H1 (cell line): ENCODE measurements around the gene CXCL5. TPM values are rescaled to one million over a fixed set of nuclear protein-coding genes. Genes with fewer than 3 reads are reported as not detected.

ENCODE experiments used
- CTCF ChIA-PET: fragments of 300-600 bp; sonication (Branson Sonifier 250); formaldehyde crosslinking; loops from one replicate; lab custom pipeline; 2021; ENCODE audit not compliant: partially characterized antibody; lab: Charles Lee
- POLR2A ChIA-PET: fragments of 300-600 bp; sonication (Branson Sonifier 250); formaldehyde crosslinking; loops from one replicate; lab custom pipeline; 2021; ENCODE audit warnings: inconsistent platforms; ENCODE audit not compliant: partially characterized antibody; lab: Charles Lee
- DNase-seq, 2 experiments: peaks; one replicate each; pipeline versions ENCODE4 v3.0.0 to v3.0.0-alpha.2; 2010 to 2022; ENCODE audit warnings: low spot score in 2 of 2, low read depth in 1 of 2, mixed read lengths in 1 of 2
- FAIRE-seq: peaks from 2 replicates; lab custom pipeline; 2011; peaks lifted over from hg19 to GRCh38; lab: Jason Lieb, UNC
- H2AFZ ChIP-seq: 2 replicates; pipeline ENCODE4 v1.8.1; 2012; ENCODE audit warnings: low read length, inconsistent platforms
- H2AK5ac ChIP-seq: 2 replicates; pipeline ENCODE4 v1.6.1; 2013; ENCODE audit warnings: low read depth, low read length
- H2BK120ac ChIP-seq: replicated peaks from 2 replicates; pipeline ENCODE3; 2013; ENCODE audit warnings: low read depth, low read length, inconsistent platforms
- H2BK12ac ChIP-seq: 2 replicates; pipeline ENCODE4 v1.6.1; 2013; ENCODE audit warnings: low read depth, low read length
- H2BK15ac ChIP-seq: 2 replicates; pipeline ENCODE4 v1.6.1; 2013; ENCODE audit warnings: low read length
- H2BK20ac ChIP-seq: 2 replicates; pipeline ENCODE4 v1.6.1; 2013; ENCODE audit warnings: low read length
- H2BK5ac ChIP-seq: 2 replicates; pipeline ENCODE4 v1.6.1; 2013; ENCODE audit warnings: low read depth, low read length
- H3K14ac ChIP-seq: 2 replicates; pipeline ENCODE4 v1.6.1; 2013; ENCODE audit warnings: inconsistent platforms; ENCODE audit not compliant: insufficient read length
- H3K18ac ChIP-seq: 2 replicates; pipeline ENCODE4 v1.6.1; 2013; ENCODE audit warnings: low read length; ENCODE audit errors: extremely low read depth
- H3K23ac ChIP-seq: 2 replicates; pipeline ENCODE4 v1.6.1; 2013; ENCODE audit warnings: inconsistent platforms; ENCODE audit not compliant: insufficient read length
- H3K23me2 ChIP-seq: 2 replicates; pipeline ENCODE4 v1.6.1; 2013; ENCODE audit warnings: low read depth, low read length
- H3K27ac ChIP-seq: 2 replicates; pipeline ENCODE4 v1.6.1; 2011; ENCODE audit warnings: low read depth, low read length, inconsistent platforms
- H3K27me3 ChIP-seq, 4 experiments: replicated peaks in 1 of 4; 1 replicate in 1 of 4; 2 replicates in 3 of 4; pipeline versions ENCODE4 v1.6.1 to v1.8.1; 2011 to 2013; ENCODE audit warnings: low read length in 3 of 4, mild to moderate bottlenecking in 3 of 4, inconsistent platforms in 2 of 4, mixed read lengths in 2 of 4, moderate library complexity in 1 of 4; ENCODE audit not compliant: control insufficient read depth in 3 of 4, insufficient read depth in 3 of 4; ENCODE audit errors: extremely low read depth in 1 of 4
- H3K36me3 ChIP-seq, 4 experiments: 2 replicates each; pipeline versions ENCODE4 v1.6.1 to v1.8.1; 2011 to 2013; ENCODE audit warnings: mild to moderate bottlenecking in 4 of 4, low read length in 3 of 4, moderate library complexity in 2 of 4, control low read depth in 1 of 4, inconsistent platforms in 1 of 4; ENCODE audit not compliant: insufficient read depth in 4 of 4, control insufficient read depth in 2 of 4
- H3K4ac ChIP-seq: replicated peaks from 2 replicates; pipeline ENCODE3; 2013; ENCODE audit warnings: low read length, low read depth, mixed read lengths, inconsistent platforms; ENCODE audit not compliant: insufficient read length
- H3K4me1 ChIP-seq, 4 experiments: replicated peaks in 1 of 4; 1 replicate in 1 of 4; 2 replicates in 3 of 4; pipeline versions ENCODE4 v1.6.1 to v1.8.1; 2011 to 2013; ENCODE audit warnings: low read length in 3 of 4, inconsistent platforms in 2 of 4, mixed read lengths in 1 of 4; ENCODE audit not compliant: insufficient read depth in 4 of 4, control insufficient read depth in 3 of 4
- H3K4me2 ChIP-seq, 2 experiments: 2 replicates each; pipeline versions ENCODE4 v1.6.1 to v1.8.1; 2011 to 2013; ENCODE audit warnings: low read depth in 2 of 2, low read length in 2 of 2, control low read depth in 1 of 2, inconsistent platforms in 1 of 2, mild to moderate bottlenecking in 1 of 2; ENCODE audit not compliant: insufficient read depth in 1 of 2
- H3K4me3 ChIP-seq, 4 experiments: fragments of 200-600, 300-600 bp in 1 of 4; sonication (generic), shearing (Covaris generic), sonication (Bioruptor Twin) in 1 of 4; 2 replicates each; pipeline versions ENCODE4 v1.5.1 to v1.8.1; 2011 to 2016; ENCODE audit warnings: low read length in 4 of 4, low read depth in 3 of 4, control low read depth in 2 of 4, inconsistent platforms in 2 of 4, mild to moderate bottlenecking in 2 of 4, mixed read lengths in 1 of 4, moderate library complexity in 1 of 4; ENCODE audit not compliant: insufficient read depth in 2 of 4; ENCODE audit errors: extremely low read depth in 1 of 4
- H3K56ac ChIP-seq: replicated peaks from 2 replicates; pipeline ENCODE3; 2013; ENCODE audit warnings: low read depth, mild to moderate bottlenecking, mixed read lengths, low read length, inconsistent platforms; ENCODE audit not compliant: insufficient read length
- H3K79me1 ChIP-seq: 2 replicates; pipeline ENCODE4 v1.6.1; 2013; ENCODE audit warnings: low read depth, low read length, control low read depth
- H3K79me2 ChIP-seq, 2 experiments: 2 replicates each; pipeline versions ENCODE4 v1.6.1 to v1.8.1; 2012 to 2013; ENCODE audit warnings: low read length in 2 of 2, mild to moderate bottlenecking in 2 of 2, inconsistent platforms in 1 of 2; ENCODE audit not compliant: insufficient read depth in 2 of 2, control insufficient read depth in 1 of 2
- H3K9ac ChIP-seq, 4 experiments: replicated peaks in 1 of 4; 1 replicate in 1 of 4; 2 replicates in 3 of 4; pipeline versions ENCODE4 v1.6.1 to v1.8.1; 2011 to 2013; ENCODE audit warnings: low read depth in 3 of 4, low read length in 3 of 4, control low read depth in 2 of 4, mild to moderate bottlenecking in 2 of 4, moderate library complexity in 2 of 4, inconsistent platforms in 1 of 4; ENCODE audit errors: extremely low read depth in 1 of 4
- H3K9me3 ChIP-seq, 2 experiments: 2 replicates each; pipeline versions ENCODE4 v1.6.1 to v1.8.1; 2012 to 2013; ENCODE audit warnings: mild to moderate bottlenecking in 2 of 2, moderate library complexity in 2 of 2, control low read depth in 1 of 2, inconsistent platforms in 1 of 2, low read depth in 1 of 2, low read length in 1 of 2, mixed read lengths in 1 of 2; ENCODE audit not compliant: insufficient read depth in 2 of 2
- H4K20me1 ChIP-seq, 2 experiments: replicated peaks in 1 of 2; 2 replicates each; pipeline versions ENCODE3 to v1.8.1; 2011 to 2013; ENCODE audit warnings: inconsistent platforms in 2 of 2, low read length in 2 of 2, mild to moderate bottlenecking in 1 of 2; ENCODE audit not compliant: insufficient read depth in 2 of 2, control insufficient read depth in 1 of 2
- H4K5ac ChIP-seq: 2 replicates; pipeline ENCODE4 v1.6.1; 2013; ENCODE audit warnings: low read length, low read depth, mixed read lengths, inconsistent platforms; ENCODE audit not compliant: insufficient read length
- H4K8ac ChIP-seq: 2 replicates; pipeline ENCODE4 v1.8.0; 2013; ENCODE audit warnings: mild to moderate bottlenecking, moderate library complexity, low read length, inconsistent platforms; ENCODE audit not compliant: insufficient read depth; ENCODE audit errors: extremely low read depth
- H4K91ac ChIP-seq: replicated peaks from 2 replicates; pipeline ENCODE3; 2013; ENCODE audit warnings: low read length, mixed read lengths, inconsistent platforms; ENCODE audit not compliant: insufficient read length
- CBX5 ChIP-seq: fragments of 300-800, 300-1000 bp; sonication (generic); IDR thresholded peaks from 2 replicates; pipeline ENCODE4 v1.7.1; 2016; ENCODE audit warnings: antibody characterized with exemption, low read length, low read depth
- CHD1 ChIP-seq: IDR thresholded peaks from 2 replicates; pipeline ENCODE4 v1.6.1; 2012; ENCODE audit warnings: low read depth, low read length, improper control_type of control experiment
- CREB1 ChIP-seq: IDR thresholded peaks from 2 replicates; pipeline ENCODE4 v1.6.1; 2012; ENCODE audit warnings: inconsistent platforms
- EP300 ChIP-seq, 2 experiments: IDR thresholded peaks; 1 replicate in 1 of 2; 2 replicates in 1 of 2; pipeline ENCODE4 v1.6.1; 2011 to 2012; ENCODE audit warnings: low read depth in 2 of 2, low read length in 2 of 2, mild to moderate bottlenecking in 2 of 2, borderline replicate concordance in 1 of 2, inconsistent platforms in 1 of 2, moderate library complexity in 1 of 2
- HDAC6 ChIP-seq: IDR thresholded peaks from one replicate; pipeline ENCODE4 v1.7.1; 2012; ENCODE audit warnings: low read depth, mild to moderate bottlenecking, inconsistent platforms, low read length, moderate library complexity
- KDM5A ChIP-seq: fragments of 200-600 bp; IDR thresholded peaks from 2 replicates; pipeline ENCODE4 v1.7.1; 2012; ENCODE audit warnings: mild to moderate bottlenecking, low read length, inconsistent platforms, mixed read lengths
- NANOG ChIP-seq: IDR thresholded peaks from 2 replicates; pipeline ENCODE4 v1.6.1; 2011; ENCODE audit warnings: low read length, low read depth, mild to moderate bottlenecking, inconsistent platforms; ENCODE audit not compliant: insufficient read depth, poor library complexity, severe bottlenecking
- PHF8 ChIP-seq: fragments of 200-600 bp; sonication (generic); conservative IDR thresholded peaks from 2 replicates; pipeline ENCODE4 v1.7.1; 2012; ENCODE audit warnings: low read depth, mild to moderate bottlenecking, inconsistent platforms, low read length, moderate library complexity
- POLR2AphosphoS5 ChIP-seq: IDR thresholded peaks from 2 replicates; pipeline ENCODE4 v1.6.1; 2011; ENCODE audit warnings: low read depth, low read length
- SP2 ChIP-seq: IDR thresholded peaks from 2 replicates; pipeline ENCODE4 v1.6.1; 2012; ENCODE audit warnings: mild to moderate bottlenecking, low read length, inconsistent platforms
- ZNF274 ChIP-seq: IDR thresholded peaks from 2 replicates; pipeline ENCODE4 v1.7.0; 2012; ENCODE audit warnings: low read length, borderline replicate concordance; ENCODE audit errors: extremely low read depth
- WGBS, 2 experiments: shearing (Covaris generic) in 1 of 2; methylation state at CpG; one replicate each; pipeline versions ENCODE4 v1.1.6 to v1.1.7; 2013 to 2015; ENCODE audit warnings: low lambda C conversion rate in 2 of 2, mixed read lengths in 2 of 2, inconsistent platforms in 1 of 2, low coverage in 1 of 2, missing lambda C conversion rate in 1 of 2; ENCODE audit not compliant: insufficient replicate concordance in 2 of 2, insufficient coverage in 1 of 2, insufficient read length in 1 of 2; ENCODE audit errors: extremely low coverage in 1 of 2, missing lambda C conversion rate in 1 of 2; 5-methylcytosine and 5-hydroxymethylcytosine counted together
- polyA plus RNA-seq, 7 experiments: library from polyadenylated mRNA; depleted of rRNA in 3 of 7; stranded (reverse) in 5 of 7; unstranded in 2 of 7; fragments of >200 nt in 5 of 7; fragments of 200-250 nt in 2 of 7; gene quantifications; 1 replicate in 5 of 7; 2 replicates in 1 of 7; 4 replicates in 1 of 7; pipeline versions ENCODE4 v1.2.1 to v1.2.3, GENCODE V29; 2011 to 2013; ENCODE audit warnings: missing spikeins in 2 of 7, mixed read lengths in 2 of 7
- total RNA-seq: library from RNA; stranded (reverse); fragmentation: NEBNext Ultra II Directional; extraction: Animal tissue kit (Norgen Biotek cat#: 25700); gene quantifications from 2 replicates; pipeline ENCODE4 v1.2.1, GENCODE V29; 2021

CXCL5 gene
- total and polyA plus RNA-seq, 2 of the 8 experiments (the other 6 are each of a cell fraction or from before 2014, with no cell fraction given) = 10.9 to 15.6 TPM

GRCh38 chr4:73948291-73948690, 50.2 kb downstream of the CXCL5 start:
- peaks cover 0 to 1% of the 10 kb centered on the region in 2 experiments for H4K20me1 ChIP-seq
- ChIA-PET POLR2A (no interaction called here), CTCF (interaction anchor here (0.7 to 2.4 kb wide), 4 partner anchors 16 to 218 kb away, joined by 3 to 9 read pairs (median 4); partner anchors contain the start of gene CXCL3)
- DNase-seq (no peak), FAIRE-seq (no peak)
- no peaks in the 10 kb centered on the region for H3K79me2 ChIP-seq
- no peak overlapping the region for H3K4me3 ChIP-seq
- no peak overlapping the region for H4K5ac ChIP-seq
- no peak overlapping the region for H4K8ac ChIP-seq
- H3K79me1 ChIP-seq = no peaks in the 10 kb centered on the region
- H3K27me3 ChIP-seq = peaks cover 22 to 48% (median 36%) of the 10 kb centered on the region in 4 experiments
- H3K4me2 ChIP-seq = no peak overlapping the region
- no peak overlapping the region for H3K23ac ChIP-seq
- no peak overlapping the region for H3K4ac ChIP-seq
- peaks cover 2 to 8% (median 4%) of the 10 kb centered on the region in 4 experiments for H3K4me1 ChIP-seq
- H2BK15ac ChIP-seq = no peak overlapping the region
- no peaks in the 10 kb centered on the region for H3K9me3 ChIP-seq
- H2BK120ac ChIP-seq = no peak overlapping the region
- H3K18ac ChIP-seq = no peak overlapping the region
- no peak overlapping the region for H2AK5ac ChIP-seq
- TF ChIP-seq POLR2AphosphoS5 (no peak), CREB1 (no peak), KDM5A (no peak), HDAC6 (no peak), SP2 (no peak), PHF8 (no peak), EP300 (IDR thresholded peaks at IDR 0.05; ENCODE audit: borderline replicate concordance in 1 of 2, low read depth in 2 of 2, low read length in 2 of 2) (no peak), CBX5 (no peak), CHD1 (no peak), NANOG (no peak), ZNF274 (no peak)
- H3K9ac ChIP-seq = no peak overlapping the region
- H3K36me3 ChIP-seq = no peaks in the 10 kb centered on the region
- H2AFZ ChIP-seq = no peak overlapping the region
- no peak overlapping the region for H3K14ac ChIP-seq
- H3K56ac ChIP-seq = no peak overlapping the region
- H3K27ac ChIP-seq = no peak overlapping the region
- peaks cover 2% of the 10 kb centered on the region; the same call in 1 of the 2 replicates for H3K23me2 ChIP-seq
- no peak overlapping the region for H4K91ac ChIP-seq
- no peak overlapping the region for H2BK5ac ChIP-seq
- WGBS, 2 experiments = 84% methylated on average over 1 of the region's 1 CpG; no CpG with 5 or more reads in 1 of the 2 experiments
- H2BK12ac ChIP-seq = no peak overlapping the region
- no peak overlapping the region for H2BK20ac ChIP-seq
